NCI-H2081 (cell line): Measurements from ENCODE around the gene ZNF524.

Source experiments
- DNase-seq, 2 experiments: peaks; one replicate each; lab custom pipeline; 2025; lab: John Stamatoyannopoulos, UW

Gene ZNF524

GRCh38 chr19:55602104-55603001 lies 2.3 kb downstream of the ZNF524 start:
- DNase-seq, result no peak

- DNase-seq, result no peak
Observed at GRCh38 chr19:55603115-55603514, 3.0 kb downstream of the ZNF524 start.

- no peak for DNase-seq
Observed at GRCh38 chr19:55603581-55604292, 3.6 kb downstream of the ZNF524 start.

GRCh38 chr19:55605207-55605636 lies 5.1 kb downstream of the ZNF524 start:
- DNase-seq, result peak; percentile 97 to 98

- peak; percentile 76 to 82 for DNase-seq
Observed at GRCh38 chr19:55605637-55606470, 5.8 kb downstream of the ZNF524 start, which contains the start of gene ZNF865. TSS of gene ZNF865 (plus strand) at chr19:55605647. CDS start at chr19:55613619, 7,972 bp downstream.

- no peak for DNase-seq
Observed at GRCh38 chr19:55606471-55606787, 6.3 kb downstream of the ZNF524 start.

- no peak for DNase-seq
Observed at GRCh38 chr19:55606817-55607216, 6.7 kb downstream of the ZNF524 start.

GRCh38 chr19:55609326-55609725 lies 9.2 kb downstream of the ZNF524 start:
- no peak for DNase-seq

GRCh38 chr19:55611300-55611982 lies 11.4 kb downstream of the ZNF524 start:
- no peak for DNase-seq

GRCh38 chr19:55611983-55612645 lies 12.0 kb downstream of the ZNF524 start:
- no peak for DNase-seq

GRCh38 chr19:55613396-55613795 lies 13.3 kb downstream of the ZNF524 start:
- DNase-seq, result no peak

GRCh38 chr19:55613930-55614710 lies 14.0 kb downstream of the ZNF524 start:
- no peak for DNase-seq

- DNase-seq, result no peak
Observed at GRCh38 chr19:55614711-55615542, 14.8 kb downstream of the ZNF524 start.

- no peak for DNase-seq
Observed at GRCh38 chr19:55615543-55616394, 15.7 kb downstream of the ZNF524 start.

- no peak for DNase-seq
Observed at GRCh38 chr19:55616395-55616875, 16.3 kb downstream of the ZNF524 start.

- DNase-seq, result no peak
Observed at GRCh38 chr19:55617426-55617825, 17.3 kb downstream of the ZNF524 start.

- DNase-seq, result no peak
Observed at GRCh38 chr19:55618426-55618825, 18.3 kb downstream of the ZNF524 start.

GRCh38 chr19:55619286-55619685 lies 19.2 kb downstream of the ZNF524 start:
- DNase-seq, result no peak
